OCI-LY3 (cell line): Measurements from ENCODE around the gene WDR12.
"Not testable (repeated sequence)": the region's sequence is repeated elsewhere in the genome, so short reads cannot be mapped to it uniquely, and the experiment has no call there.

Experiments used
- H2AFZ ChIP-seq: fragments of 200-600, 300-600 bp; shearing (Covaris generic); 2 replicates; pipeline ENCODE4 v1.6.0; 2014; ENCODE audit warnings: antibody characterized with exemption, low read depth, low read length
- H3K27ac ChIP-seq: fragments of 200-600, 300-600 bp; sonication (generic); 2 replicates; pipeline ENCODE4 v1.5.1; 2014; ENCODE audit warnings: mild to moderate bottlenecking, low read length, moderate library complexity, mixed read lengths
- H3K27me3 ChIP-seq: fragments of 200-600, 300-600 bp; sonication (generic); 2 replicates; pipeline ENCODE4 v1.6.1; 2014; ENCODE audit warnings: low read depth, low read length, mixed read lengths
- H3K36me3 ChIP-seq: fragments of 200-600, 300-600 bp; sonication (generic); replicated peaks from 2 replicates; pipeline ENCODE3; 2014; ENCODE audit warnings: low read depth, low read length, mixed read lengths
- H3K4me1 ChIP-seq: fragments of 300-600, 200-600 bp; sonication (generic); 2 replicates; pipeline ENCODE4 v1.6.1; 2014; ENCODE audit warnings: low read length, mixed read lengths
- H3K4me2 ChIP-seq: fragments of 200-600, 300-600 bp; sonication (generic); 2 replicates; pipeline ENCODE4 v1.6.1; 2014; ENCODE audit warnings: low read length, mixed read lengths
- H3K4me3 ChIP-seq: fragments of 300-600, 200-600 bp; sonication (generic); 2 replicates; pipeline ENCODE4 v1.5.1; 2014; ENCODE audit warnings: antibody characterized with exemption, mild to moderate bottlenecking, low read length, moderate library complexity
- H3K79me2 ChIP-seq: fragments of 300-600, 200-600 bp; shearing (Covaris generic); 2 replicates; pipeline ENCODE4 v1.6.1; 2014; ENCODE audit warnings: mild to moderate bottlenecking, low read length, mixed read lengths
- H3K9ac ChIP-seq: fragments of 300-600, 200-600 bp; shearing (Covaris generic); 2 replicates; pipeline ENCODE4 v1.6.0; 2014; ENCODE audit warnings: mild to moderate bottlenecking, low read length, moderate library complexity
- H3K9me3 ChIP-seq: fragments of 200-600, 300-600 bp; shearing (Covaris generic); 2 replicates; pipeline ENCODE4 v1.6.1; 2014; ENCODE audit warnings: low read length, mixed read lengths; ENCODE audit not compliant: insufficient read depth
- H4K20me1 ChIP-seq: fragments of 200-600, 300-600 bp; sonication (generic); 2 replicates; pipeline ENCODE4 v1.6.1; 2016; ENCODE audit warnings: low read length, mixed read lengths; ENCODE audit not compliant: insufficient read depth
- EZH2phosphoT487 ChIP-seq: fragments of 200-600 bp; shearing (Covaris generic); IDR thresholded peaks from 2 replicates; pipeline ENCODE4 v1.6.1; 2018; ENCODE audit warnings: antibody characterized with exemption, mixed run types, low read depth
- TF ChIP-seq, protein P1 (sequence below): fragments of 200-600, 300-600 bp; sonication (generic); IDR thresholded peaks from 2 replicates; pipeline ENCODE4 v1.5.1; 2014; ENCODE audit warnings: antibody characterized with exemption, low read length, low read depth

The WDR12 gene

DNA sequence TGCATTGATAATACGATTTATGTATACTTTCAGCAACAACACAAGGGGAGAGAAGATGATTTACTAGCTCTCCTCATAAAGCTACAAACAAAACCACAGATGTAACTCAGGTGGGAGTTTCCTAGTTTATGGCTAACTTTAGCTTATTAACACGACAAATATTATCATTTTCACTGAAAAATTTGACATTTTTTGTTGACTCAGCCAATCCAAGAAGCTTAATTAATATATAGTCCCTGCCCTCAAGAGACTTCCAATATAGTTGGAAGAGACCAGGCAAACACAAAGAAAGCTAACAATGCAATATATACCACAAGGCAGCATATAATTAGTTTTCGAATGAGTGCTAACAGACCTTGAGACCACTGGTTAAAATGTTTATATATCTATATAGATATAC lies 775 bp downstream of the WDR12 start:
- Histone ChIP-seq H3K4me3 (peak overlapping the region; percentile 93), H3K4me2 (peak overlapping the region; percentile 96), H3K36me3 (peaks cover 13% of the 10 kb centered on the region), H3K27me3 (no peaks in the 10 kb centered on the region), H3K27ac (no peak overlapping the region), H3K9me3 (no peaks in the 10 kb centered on the region), H2AFZ (no peak overlapping the region), H3K9ac (peak overlapping the region; percentile 94), H4K20me1 (0 out of 2 replicates have a peak, but pooled peaks cover 6% of the 10 kb centered on the region), H3K4me1 (peaks cover 20% of the 10 kb centered on the region), H3K79me2 (peaks cover 52% of the 10 kb centered on the region)
- TF ChIP-seq, protein P1, sequence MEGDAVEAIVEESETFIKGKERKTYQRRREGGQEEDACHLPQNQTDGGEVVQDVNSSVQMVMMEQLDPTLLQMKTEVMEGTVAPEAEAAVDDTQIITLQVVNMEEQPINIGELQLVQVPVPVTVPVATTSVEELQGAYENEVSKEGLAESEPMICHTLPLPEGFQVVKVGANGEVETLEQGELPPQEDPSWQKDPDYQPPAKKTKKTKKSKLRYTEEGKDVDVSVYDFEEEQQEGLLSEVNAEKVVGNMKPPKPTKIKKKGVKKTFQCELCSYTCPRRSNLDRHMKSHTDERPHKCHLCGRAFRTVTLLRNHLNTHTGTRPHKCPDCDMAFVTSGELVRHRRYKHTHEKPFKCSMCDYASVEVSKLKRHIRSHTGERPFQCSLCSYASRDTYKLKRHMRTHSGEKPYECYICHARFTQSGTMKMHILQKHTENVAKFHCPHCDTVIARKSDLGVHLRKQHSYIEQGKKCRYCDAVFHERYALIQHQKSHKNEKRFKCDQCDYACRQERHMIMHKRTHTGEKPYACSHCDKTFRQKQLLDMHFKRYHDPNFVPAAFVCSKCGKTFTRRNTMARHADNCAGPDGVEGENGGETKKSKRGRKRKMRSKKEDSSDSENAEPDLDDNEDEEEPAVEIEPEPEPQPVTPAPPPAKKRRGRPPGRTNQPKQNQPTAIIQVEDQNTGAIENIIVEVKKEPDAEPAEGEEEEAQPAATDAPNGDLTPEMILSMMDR, result no peak
- TF ChIP-seq EZH2phosphoT487, result no peak

DNA sequence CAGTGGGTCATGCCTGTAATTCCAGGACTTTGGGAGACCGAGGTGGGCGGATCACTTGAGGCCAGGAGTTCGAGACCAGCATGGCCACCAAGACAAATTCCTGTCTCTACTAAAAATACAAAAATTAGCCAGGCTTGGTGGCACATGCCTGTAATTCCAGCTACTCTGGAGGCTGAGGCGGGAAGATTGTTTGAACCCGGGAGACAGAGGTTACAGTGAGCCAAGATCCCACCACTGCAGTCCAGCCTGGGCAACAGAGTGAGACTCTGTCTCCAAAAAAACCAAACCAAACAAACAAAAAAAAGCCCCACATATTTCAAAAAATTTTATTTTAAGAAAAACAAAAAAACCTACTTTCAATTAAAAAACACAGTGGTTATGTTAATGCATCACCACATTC lies 1.2 kb downstream of the WDR12 start:
- peak overlapping the region; percentile 94 for H3K9ac ChIP-seq
- H3K27me3 ChIP-seq, H4K20me1 ChIP-seq, H3K9me3 ChIP-seq, H2AFZ ChIP-seq, H3K27ac ChIP-seq: not testable (repeated sequence)
- H3K4me3 ChIP-seq, result peak overlapping the region; percentile 93
- peaks cover 56% of the 10 kb centered on the region for H3K79me2 ChIP-seq
- peaks cover 20% of the 10 kb centered on the region for H3K4me1 ChIP-seq
- peak overlapping the region; percentile 96 for H3K4me2 ChIP-seq
- peaks cover 18% of the 10 kb centered on the region for H3K36me3 ChIP-seq

DNA sequence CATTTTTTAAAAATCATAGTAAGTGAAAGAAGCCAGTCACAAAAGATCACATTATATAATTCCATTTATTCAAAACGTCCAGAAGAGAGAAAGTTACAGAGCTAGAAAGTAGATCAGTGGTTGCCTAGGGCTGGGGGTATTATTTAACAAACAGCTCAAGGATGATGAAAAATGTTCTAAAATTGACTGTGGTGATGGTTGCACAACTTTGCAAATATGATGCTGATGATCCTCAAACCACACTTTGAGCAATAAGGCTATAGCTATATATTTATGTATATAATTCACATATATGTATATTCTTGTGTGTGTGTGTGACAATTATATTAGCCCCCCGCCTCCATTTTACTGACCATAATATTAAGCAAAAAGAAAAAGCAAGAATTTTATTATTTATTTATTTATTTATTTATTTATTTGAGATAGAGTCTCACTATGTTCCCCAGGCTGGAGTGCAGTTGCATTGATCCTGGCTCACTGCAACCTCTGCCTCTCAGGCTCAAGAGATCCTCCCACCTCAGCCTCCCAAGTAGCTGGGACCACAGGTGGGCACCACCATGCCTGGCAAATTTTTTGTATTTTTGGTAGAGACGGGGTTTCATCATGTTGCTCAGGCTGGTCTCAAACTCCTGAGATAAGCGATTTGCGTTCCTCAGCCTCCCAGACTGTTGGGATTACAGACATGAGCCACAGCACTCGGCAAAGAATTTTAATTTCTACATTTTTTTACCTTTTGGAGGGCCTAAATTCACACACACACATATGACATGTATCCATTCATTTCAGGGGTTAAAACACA lies 1.9 kb downstream of the WDR12 start:
- Histone ChIP-seq H3K79me2 (peaks cover 63% of the 10 kb centered on the region), H4K20me1 (0 out of 2 replicates have a peak, but pooled peaks cover 6% of the 10 kb centered on the region), H3K27ac (no peak overlapping the region), H3K9ac (no peak overlapping the region), H3K4me1 (peaks cover 20% of the 10 kb centered on the region), H3K4me3 (peak overlapping the region; percentile 93), H3K4me2 (peak overlapping the region; percentile 96), H2AFZ (no peak overlapping the region), H3K36me3 (peaks cover 20% of the 10 kb centered on the region), H3K27me3 (no peaks in the 10 kb centered on the region), H3K9me3 (no peaks in the 10 kb centered on the region)
- TF ChIP-seq EZH2phosphoT487, result no peak
- TF ChIP-seq, protein P1, result no peak

GRCh38 chr2:202908186-202908585 lies 3.3 kb downstream of the WDR12 start:
- Histone ChIP-seq H3K4me3 (no peak overlapping the region), H3K79me2 (peaks cover 71% of the 10 kb centered on the region), H3K27ac (no peak overlapping the region)

GRCh38 chr2:202905507-202905906 lies 6.0 kb downstream of the WDR12 start:
- H2AFZ ChIP-seq, H3K27me3 ChIP-seq, H3K27ac ChIP-seq, H3K4me3 ChIP-seq, H3K9me3 ChIP-seq, H3K4me2 ChIP-seq, H4K20me1 ChIP-seq, H3K9ac ChIP-seq: not testable (repeated sequence)
- Histone ChIP-seq H3K36me3 (peaks cover 32% of the 10 kb centered on the region), H3K79me2 (peaks cover 69% of the 10 kb centered on the region), H3K4me1 (peaks cover 15% of the 10 kb centered on the region)

More at GRCh38 chr2:202908186-202908585, 3.3 kb downstream of the WDR12 start:
- H3K9ac ChIP-seq, result no peak overlapping the region
- peaks cover 24% of the 10 kb centered on the region for H3K36me3 ChIP-seq
- no peak overlapping the region for H3K4me2 ChIP-seq
- peaks cover 17% of the 10 kb centered on the region for H3K4me1 ChIP-seq
- H2AFZ ChIP-seq, result no peak overlapping the region
- H3K27me3 ChIP-seq, result no peaks in the 10 kb centered on the region
- no peaks in the 10 kb centered on the region for H3K9me3 ChIP-seq
- H4K20me1 ChIP-seq, result 0 out of 2 replicates have a peak, but pooled peaks cover 6% of the 10 kb centered on the region
- TF ChIP-seq, protein P1, result no peak
- no peak for TF ChIP-seq EZH2phosphoT487
